Bronchial epithelial cell (primary cell): ENCODE measurements around the gene PHOX2A. TPM values are rescaled to one million over a fixed set of nuclear protein-coding genes. Genes with fewer than 3 reads are reported as not detected.
A peak's percentile ranks its signal among the peaks of the same experiment; 100 is the strongest.

Experiments used
- DNase-seq: peaks from one replicate; pipeline ENCODE4 v3.0.0-alpha.2; 2010; ENCODE audit warnings: low read depth
- FAIRE-seq: peaks from 2 replicates; lab custom pipeline; 2011; peaks lifted over from hg19 to GRCh38; lab: Jason Lieb, UNC
- H3K27me3 ChIP-seq: 2 replicates; pipeline ENCODE4 v1.5.1; 2011; ENCODE audit warnings: low read length; ENCODE audit not compliant: control insufficient read depth, insufficient read depth
- H3K36me3 ChIP-seq: 2 replicates; pipeline ENCODE4 v1.5.1; 2011; ENCODE audit warnings: low read length; ENCODE audit not compliant: control insufficient read depth, insufficient read depth
- H3K4me3 ChIP-seq: 2 replicates; pipeline ENCODE4 v1.5.1; 2011; ENCODE audit warnings: mild to moderate bottlenecking, low read depth, low read length, control low read depth
- total RNA-seq: library from RNA; depleted of rRNA; stranded (reverse); fragments of >200 nt; gene quantifications from 2 replicates; pipeline ENCODE4 v1.2.1, GENCODE V29; 2014
- TF ChIP-seq, protein P1 (sequence below): IDR thresholded peaks from 2 replicates; pipeline ENCODE4 v1.5.1; 2011; ENCODE audit warnings: mild to moderate bottlenecking, moderate library complexity, low read length, control low read depth, inconsistent platforms; ENCODE audit not compliant: insufficient read depth, severe bottlenecking

Gene PHOX2A
- total RNA-seq, 1 donor from 2014 or later, result not detected

DNA sequence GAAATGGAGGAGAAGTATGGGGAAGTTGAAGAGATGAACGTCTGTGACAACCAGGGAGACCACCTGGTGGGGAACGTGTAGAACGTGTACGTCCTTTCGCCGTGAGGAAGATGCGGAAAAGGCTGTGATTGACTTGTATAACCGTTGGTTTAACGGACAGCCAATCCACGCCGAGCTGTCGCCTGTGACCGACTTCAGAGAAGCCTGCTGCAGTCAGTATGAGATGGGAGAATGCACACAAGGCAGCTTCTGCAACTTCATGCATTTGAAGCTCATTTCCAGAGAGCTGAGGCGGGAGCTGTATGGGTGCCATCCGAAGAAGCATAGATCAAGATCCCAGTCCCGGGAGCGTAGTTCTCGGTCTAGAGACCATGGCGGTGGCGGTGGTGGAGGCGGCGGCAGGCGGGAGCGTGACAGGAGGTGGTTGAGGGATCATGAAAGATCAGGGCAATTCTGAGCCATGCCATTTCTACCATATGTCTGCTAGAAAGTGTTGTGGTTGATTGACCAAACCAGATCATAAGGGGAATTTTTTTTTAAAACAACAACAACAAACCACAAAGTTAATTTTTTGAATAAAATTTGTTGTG is 36.8 kb upstream of the PHOX2A start:
- FAIRE-seq, result no peak
- no peaks in the 10 kb centered on the region for H3K36me3 ChIP-seq
- H3K27me3 ChIP-seq, result no peaks in the 10 kb centered on the region
- no peak overlapping the region for H3K4me3 ChIP-seq
- TF ChIP-seq, protein P1, sequence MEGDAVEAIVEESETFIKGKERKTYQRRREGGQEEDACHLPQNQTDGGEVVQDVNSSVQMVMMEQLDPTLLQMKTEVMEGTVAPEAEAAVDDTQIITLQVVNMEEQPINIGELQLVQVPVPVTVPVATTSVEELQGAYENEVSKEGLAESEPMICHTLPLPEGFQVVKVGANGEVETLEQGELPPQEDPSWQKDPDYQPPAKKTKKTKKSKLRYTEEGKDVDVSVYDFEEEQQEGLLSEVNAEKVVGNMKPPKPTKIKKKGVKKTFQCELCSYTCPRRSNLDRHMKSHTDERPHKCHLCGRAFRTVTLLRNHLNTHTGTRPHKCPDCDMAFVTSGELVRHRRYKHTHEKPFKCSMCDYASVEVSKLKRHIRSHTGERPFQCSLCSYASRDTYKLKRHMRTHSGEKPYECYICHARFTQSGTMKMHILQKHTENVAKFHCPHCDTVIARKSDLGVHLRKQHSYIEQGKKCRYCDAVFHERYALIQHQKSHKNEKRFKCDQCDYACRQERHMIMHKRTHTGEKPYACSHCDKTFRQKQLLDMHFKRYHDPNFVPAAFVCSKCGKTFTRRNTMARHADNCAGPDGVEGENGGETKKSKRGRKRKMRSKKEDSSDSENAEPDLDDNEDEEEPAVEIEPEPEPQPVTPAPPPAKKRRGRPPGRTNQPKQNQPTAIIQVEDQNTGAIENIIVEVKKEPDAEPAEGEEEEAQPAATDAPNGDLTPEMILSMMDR, result no peak
- no peak for DNase-seq

DNA sequence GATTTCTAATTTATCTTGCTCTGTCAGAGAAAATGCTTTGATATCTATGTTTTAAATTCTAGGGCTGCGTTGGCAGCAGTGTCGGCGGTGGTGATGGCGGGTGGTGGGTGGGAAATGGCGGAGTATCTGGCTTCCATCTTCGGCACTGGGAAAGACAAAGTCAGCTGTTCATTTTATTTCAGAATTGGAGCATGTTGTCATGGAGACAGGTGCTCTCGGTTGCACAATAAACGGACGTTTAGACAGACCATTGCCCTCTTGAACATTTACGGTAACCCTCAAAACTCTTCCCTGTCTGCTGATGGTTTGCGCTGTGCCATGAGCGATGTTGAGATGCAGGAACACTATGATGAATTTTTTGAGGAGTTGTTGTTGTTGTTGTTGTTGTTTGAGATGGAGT is 36.1 kb upstream of the PHOX2A start:
- no peaks in the 10 kb centered on the region for H3K36me3 ChIP-seq
- DNase-seq (no peak), FAIRE-seq (no peak)
- TF ChIP-seq, protein P1, result no peak
- H3K27me3 ChIP-seq, result no peaks in the 10 kb centered on the region
- H3K4me3 ChIP-seq, result no peak overlapping the region

DNA sequence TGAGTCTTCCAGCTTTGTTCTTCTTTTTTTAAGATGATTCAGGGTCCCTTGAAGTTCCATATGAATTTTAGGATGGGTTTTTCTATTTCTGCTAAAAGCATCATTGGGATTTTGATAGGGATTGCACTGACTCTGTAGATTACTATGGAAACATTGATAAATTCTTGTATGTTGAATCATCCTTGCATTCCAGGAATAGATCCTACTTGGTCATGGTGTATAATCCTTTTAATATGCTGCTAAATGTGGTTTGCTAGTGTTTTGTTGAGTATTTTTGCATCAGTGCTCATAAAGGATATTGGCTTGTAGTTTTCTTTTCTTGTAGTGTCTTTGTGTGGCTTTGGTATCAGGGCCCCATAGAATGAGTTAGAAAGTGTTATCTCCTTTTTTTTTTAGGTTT is 34.9 kb upstream of the PHOX2A start:
- Histone ChIP-seq H3K4me3 (no peak overlapping the region), H3K27me3 (no peaks in the 10 kb centered on the region), H3K36me3 (no peaks in the 10 kb centered on the region)
- no peak for FAIRE-seq
- TF ChIP-seq, protein P1, result no peak
- peak; percentile 34 for DNase-seq

DNA sequence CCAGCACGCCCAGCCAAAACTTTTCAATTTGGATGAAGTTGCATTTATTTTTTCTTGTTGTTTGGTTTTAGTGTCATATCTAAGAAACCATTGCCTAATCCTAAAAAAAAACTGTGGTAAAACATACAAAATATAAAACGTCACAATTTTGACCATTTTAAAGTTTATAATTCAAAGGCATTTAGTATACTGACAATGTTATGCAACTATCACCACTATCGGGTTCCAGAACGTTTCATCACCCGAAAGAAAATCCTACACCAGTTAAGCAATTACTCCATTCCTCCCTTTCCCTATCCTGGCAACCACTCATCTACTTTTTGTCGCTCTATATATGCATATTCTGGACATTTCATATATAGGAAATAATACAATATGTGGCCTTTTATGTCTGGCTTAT is 30.5 kb upstream of the PHOX2A start:
- H3K27me3 ChIP-seq, result no peaks in the 10 kb centered on the region
- DNase-seq (no peak), FAIRE-seq (no peak)
- H3K4me3 ChIP-seq, result no peak overlapping the region
- H3K36me3 ChIP-seq, result no peaks in the 10 kb centered on the region
- TF ChIP-seq, protein P1, result no peak

DNA sequence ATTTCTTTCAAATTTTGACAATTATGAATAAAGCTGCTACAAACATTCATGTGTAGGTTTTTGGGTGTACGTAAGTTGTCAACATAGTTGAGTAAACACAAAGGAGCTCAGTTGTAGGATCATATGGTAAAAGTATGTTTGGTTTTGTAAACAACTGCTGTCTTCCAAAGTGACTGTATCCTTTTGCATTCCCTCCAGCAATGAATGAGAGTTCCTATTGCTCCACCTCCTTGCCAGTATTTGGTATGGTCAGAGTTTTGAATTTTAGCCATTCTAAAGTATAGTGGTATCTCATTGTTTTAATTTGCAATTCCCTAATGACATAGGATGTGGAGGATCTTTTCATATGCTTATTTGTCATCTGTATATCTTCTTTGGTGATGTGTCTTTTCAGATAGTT is 28.0 kb upstream of the PHOX2A start:
- no peak for DNase-seq
- TF ChIP-seq, protein P1, result no peak
- Histone ChIP-seq H3K4me3 (no peak overlapping the region), H3K36me3 (no peaks in the 10 kb centered on the region), H3K27me3 (no peaks in the 10 kb centered on the region)
- FAIRE-seq, result no peak
